Esophagus squamous epithelium (tissue), 4 donors: Measurements from ENCODE around the gene RUFY4.

Experiments
- POLR2A ChIP-seq, 4 donors: fragments of 450-650 bp; IDR thresholded peaks; one replicate each; pipeline ENCODE4 v1.6.1; 2017; ENCODE audit warnings: antibody characterized with exemption in 4 of 4, mild to moderate bottlenecking in 4 of 4, moderate library complexity in 3 of 4
- TF ChIP-seq, protein P1 (sequence below), 6 experiments: fragments of 450-650 bp in 4 of 6; fragments of 200-600 bp in 2 of 6; sonication (generic) in 2 of 6; IDR thresholded peaks; one replicate each; pipeline ENCODE4 v1.5.1; 2016 to 2019; ENCODE audit warnings: antibody characterized with exemption in 6 of 6, mild to moderate bottlenecking in 4 of 6, moderate library complexity in 4 of 6

- TF ChIP-seq, protein P1, sequence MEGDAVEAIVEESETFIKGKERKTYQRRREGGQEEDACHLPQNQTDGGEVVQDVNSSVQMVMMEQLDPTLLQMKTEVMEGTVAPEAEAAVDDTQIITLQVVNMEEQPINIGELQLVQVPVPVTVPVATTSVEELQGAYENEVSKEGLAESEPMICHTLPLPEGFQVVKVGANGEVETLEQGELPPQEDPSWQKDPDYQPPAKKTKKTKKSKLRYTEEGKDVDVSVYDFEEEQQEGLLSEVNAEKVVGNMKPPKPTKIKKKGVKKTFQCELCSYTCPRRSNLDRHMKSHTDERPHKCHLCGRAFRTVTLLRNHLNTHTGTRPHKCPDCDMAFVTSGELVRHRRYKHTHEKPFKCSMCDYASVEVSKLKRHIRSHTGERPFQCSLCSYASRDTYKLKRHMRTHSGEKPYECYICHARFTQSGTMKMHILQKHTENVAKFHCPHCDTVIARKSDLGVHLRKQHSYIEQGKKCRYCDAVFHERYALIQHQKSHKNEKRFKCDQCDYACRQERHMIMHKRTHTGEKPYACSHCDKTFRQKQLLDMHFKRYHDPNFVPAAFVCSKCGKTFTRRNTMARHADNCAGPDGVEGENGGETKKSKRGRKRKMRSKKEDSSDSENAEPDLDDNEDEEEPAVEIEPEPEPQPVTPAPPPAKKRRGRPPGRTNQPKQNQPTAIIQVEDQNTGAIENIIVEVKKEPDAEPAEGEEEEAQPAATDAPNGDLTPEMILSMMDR (IDR thresholded peaks at IDR 0.05): no peak
- TF ChIP-seq POLR2A (IDR thresholded peaks at IDR 0.05): no peak
These were observed 37.8 kb upstream of the RUFY4 start for GRCh38 chr2:218031261-218031660.
